IPS DF 6.9 (cell line): ENCODE data around the gene ARID1B.

Source experiments
- DNase-seq: peaks from one replicate; pipeline ENCODE4 v3.0.0-alpha.2; 2013; ENCODE audit warnings: low read depth, low spot score
- H3K27ac ChIP-seq: one replicate; pipeline ENCODE4 v1.5.1; 2013; ENCODE audit warnings: low read length, control low read depth
- H3K27me3 ChIP-seq: 2 replicates; pipeline ENCODE4 v1.6.1; 2013; ENCODE audit warnings: mild to moderate bottlenecking, low read length; ENCODE audit not compliant: control insufficient read depth, insufficient read depth
- H3K36me3 ChIP-seq: 2 replicates; pipeline ENCODE4 v1.6.1; 2013; ENCODE audit warnings: low read length; ENCODE audit not compliant: control insufficient read depth, insufficient read depth
- H3K4me1 ChIP-seq: 2 replicates; pipeline ENCODE4 v1.6.1; 2013; ENCODE audit warnings: low read length; ENCODE audit not compliant: control insufficient read depth, insufficient read depth
- H3K4me3 ChIP-seq: 2 replicates; pipeline ENCODE4 v1.5.1; 2013; ENCODE audit warnings: mild to moderate bottlenecking, low read length
- H3K9me3 ChIP-seq: 2 replicates; pipeline ENCODE4 v1.6.1; 2013; ENCODE audit warnings: low read length, inconsistent platforms; ENCODE audit not compliant: control insufficient read depth, insufficient read depth
- WGBS: extraction: QIAGEN DNeasy Blood & Tissue Kit; methylation state at CpG from one replicate; pipeline ENCODE4 v1.1.7; 2013; ENCODE audit warnings: mixed read lengths, missing lambda C conversion rate; ENCODE audit not compliant: insufficient read length, insufficient coverage; 5-methylcytosine and 5-hydroxymethylcytosine counted together

Gene ARID1B

DNA sequence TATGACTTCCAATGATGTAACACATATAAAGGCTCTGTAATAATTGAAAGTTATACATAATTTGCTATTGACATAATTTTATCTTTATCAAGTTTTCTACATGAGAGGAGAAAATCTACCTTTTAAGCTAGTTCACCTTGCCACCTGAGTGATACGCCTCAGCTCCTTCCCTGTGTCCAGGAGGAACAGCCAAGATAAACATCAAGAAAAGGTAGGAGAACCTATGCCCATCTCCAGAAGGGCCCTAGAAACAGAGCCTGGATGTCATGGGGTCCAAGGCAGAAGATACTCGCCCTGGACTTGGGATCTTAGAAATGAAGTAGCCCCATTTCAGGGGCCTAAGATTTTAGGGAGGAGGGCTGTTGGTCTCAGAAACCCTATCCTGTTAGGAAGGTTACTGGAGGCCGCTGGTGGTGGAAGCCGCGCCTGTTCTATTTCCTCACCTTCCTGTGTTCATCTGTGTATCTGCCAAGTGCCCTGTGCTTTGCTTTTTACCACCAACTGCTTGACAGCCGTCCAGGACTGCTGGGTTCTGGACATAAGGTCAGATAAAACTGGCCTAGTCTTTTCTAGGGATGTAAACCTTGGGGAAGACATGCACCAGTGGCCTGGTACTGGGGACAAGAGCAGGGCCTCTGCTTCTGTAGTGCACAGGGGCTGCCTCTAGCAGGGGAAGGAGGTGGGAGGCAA, 178.5 kb downstream of the ARID1B start:
- no CpG with 5 or more reads among the region's 6 CpGs for WGBS
- Histone ChIP-seq H3K36me3 (no peaks in the 10 kb centered on the region), H3K27me3 (no peaks in the 10 kb centered on the region), H3K4me3 (no peak overlapping the region), H3K9me3 (no peaks in the 10 kb centered on the region), H3K4me1 (peaks cover 3% of the 10 kb centered on the region), H3K27ac (no peak overlapping the region)
- DNase-seq = no peak

DNA sequence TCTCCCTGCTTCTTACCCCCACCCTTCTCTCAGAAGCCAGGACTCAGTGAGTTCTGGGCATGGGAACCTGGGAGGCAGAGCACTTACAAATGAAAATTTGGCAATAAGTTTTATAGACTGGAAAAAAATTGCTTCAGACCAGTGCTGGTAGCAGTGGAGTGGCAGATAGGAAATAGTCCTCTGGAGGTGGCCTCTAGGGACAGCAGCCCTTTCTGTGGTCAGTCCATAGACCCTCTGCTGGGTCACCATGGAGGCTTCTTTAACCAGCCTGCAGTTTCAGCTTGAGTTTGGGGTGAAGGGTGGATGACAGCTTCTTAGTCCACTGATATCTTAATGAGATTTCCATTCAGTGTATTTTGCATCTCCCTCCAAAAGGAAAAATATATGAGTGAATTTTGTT, 179.1 kb downstream of the ARID1B start:
- Histone ChIP-seq H3K9me3 (no peaks in the 10 kb centered on the region), H3K36me3 (no peaks in the 10 kb centered on the region), H3K4me1 (peaks cover 3% of the 10 kb centered on the region), H3K4me3 (no peak overlapping the region), H3K27ac (no peak overlapping the region), H3K27me3 (no peaks in the 10 kb centered on the region)
- no peak for DNase-seq

DNA sequence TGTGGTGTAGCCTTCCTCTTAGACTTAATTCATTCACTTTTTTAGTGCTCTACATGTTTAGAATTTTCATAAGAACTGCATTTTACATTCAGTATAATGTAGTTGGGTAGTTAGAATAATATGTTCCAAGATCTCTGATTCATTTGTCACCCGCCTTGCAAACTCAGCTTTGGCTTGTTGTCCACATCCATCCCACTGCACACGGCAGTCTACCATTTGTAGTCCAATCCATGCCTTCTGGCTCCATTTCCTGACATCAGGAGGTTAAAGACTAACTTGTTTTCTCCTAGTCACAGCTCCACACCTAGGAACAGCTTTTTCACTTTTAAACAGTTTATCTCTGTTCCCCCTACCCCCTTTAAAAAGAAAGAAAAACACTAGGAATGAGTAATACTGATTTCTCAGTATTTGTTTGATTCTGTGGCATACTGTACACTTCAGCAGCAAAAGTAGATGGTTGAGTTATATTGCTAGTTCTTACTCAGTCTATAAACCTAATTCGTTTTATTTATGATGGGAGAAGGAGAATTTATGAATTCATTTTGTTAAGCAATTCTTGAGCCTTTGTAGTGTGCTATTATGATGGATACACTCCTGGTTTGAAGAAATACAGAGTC, 180.9 kb downstream of the ARID1B start:
- no peaks in the 10 kb centered on the region for H3K9me3 ChIP-seq
- no CpG with 5 or more reads among the region's 3 CpGs for WGBS
- H3K27ac ChIP-seq = no peak overlapping the region
- H3K4me1 ChIP-seq = no peaks in the 10 kb centered on the region
- H3K4me3 ChIP-seq = no peak overlapping the region
- no peaks in the 10 kb centered on the region for H3K27me3 ChIP-seq
- no peak for DNase-seq
- no peaks in the 10 kb centered on the region for H3K36me3 ChIP-seq

DNA sequence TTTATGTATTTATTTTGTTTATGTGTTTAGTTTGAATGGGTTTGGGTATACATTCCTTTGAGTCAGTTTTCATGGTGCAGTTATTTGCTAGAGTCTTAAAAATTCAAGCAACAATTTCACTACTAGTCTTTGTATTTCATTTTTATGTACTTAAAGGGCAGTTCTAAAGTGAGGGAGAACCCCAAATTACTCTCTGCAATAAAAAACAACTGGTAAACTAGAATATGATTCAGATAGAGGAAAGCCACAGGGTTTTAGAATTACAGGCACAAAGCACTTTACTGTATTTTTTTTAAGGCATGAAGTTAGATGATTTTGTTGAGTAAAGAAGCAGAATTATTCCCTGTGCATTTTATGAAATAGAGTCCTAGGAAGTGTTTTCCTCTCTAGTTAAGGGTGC, 183.3 kb downstream of the ARID1B start:
- Histone ChIP-seq H3K27ac (no peak overlapping the region), H3K27me3 (no peaks in the 10 kb centered on the region), H3K4me1 (peaks cover 2% of the 10 kb centered on the region; the same call in 1 of the 2 replicates), H3K4me3 (no peak overlapping the region), H3K36me3 (no peaks in the 10 kb centered on the region), H3K9me3 (no peaks in the 10 kb centered on the region)
- no peak for DNase-seq

DNA sequence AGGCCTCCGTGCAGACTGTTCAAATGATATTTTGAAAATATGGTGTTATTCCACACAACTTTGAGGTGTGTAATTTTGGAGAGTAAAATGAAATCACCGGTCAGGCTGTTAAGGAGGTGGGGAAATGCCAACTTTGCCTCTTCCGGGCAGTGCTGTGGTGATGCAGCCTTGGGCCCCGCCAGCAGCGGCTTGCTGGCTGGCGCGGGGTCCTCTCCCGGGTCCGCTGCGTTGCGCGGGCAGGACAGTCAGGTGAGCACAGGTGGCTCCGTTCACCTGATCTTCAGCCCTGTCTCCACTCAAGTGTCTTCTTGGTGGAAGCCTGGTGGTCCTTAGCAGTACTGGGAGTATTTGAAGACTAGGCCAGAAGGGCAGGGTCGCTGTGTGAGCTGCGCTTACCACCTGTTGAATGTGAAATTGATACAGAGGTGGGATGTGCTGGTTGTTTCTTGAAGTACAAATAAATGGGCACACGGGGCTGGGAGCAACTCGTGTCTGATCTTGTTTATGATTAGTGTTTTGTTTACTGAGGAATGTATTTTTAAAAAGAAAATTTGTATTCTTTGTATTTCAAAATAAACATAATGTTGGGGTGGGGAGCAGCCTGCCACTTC, 184.2 kb downstream of the ARID1B start:
- no peak for DNase-seq
- WGBS = no CpG with 5 or more reads among the region's 17 CpGs
- Histone ChIP-seq H3K36me3 (no peaks in the 10 kb centered on the region), H3K4me1 (peaks cover 2% of the 10 kb centered on the region; the same call in 1 of the 2 replicates), H3K9me3 (no peaks in the 10 kb centered on the region), H3K27ac (no peak overlapping the region), H3K27me3 (no peaks in the 10 kb centered on the region), H3K4me3 (no peak overlapping the region)

DNA sequence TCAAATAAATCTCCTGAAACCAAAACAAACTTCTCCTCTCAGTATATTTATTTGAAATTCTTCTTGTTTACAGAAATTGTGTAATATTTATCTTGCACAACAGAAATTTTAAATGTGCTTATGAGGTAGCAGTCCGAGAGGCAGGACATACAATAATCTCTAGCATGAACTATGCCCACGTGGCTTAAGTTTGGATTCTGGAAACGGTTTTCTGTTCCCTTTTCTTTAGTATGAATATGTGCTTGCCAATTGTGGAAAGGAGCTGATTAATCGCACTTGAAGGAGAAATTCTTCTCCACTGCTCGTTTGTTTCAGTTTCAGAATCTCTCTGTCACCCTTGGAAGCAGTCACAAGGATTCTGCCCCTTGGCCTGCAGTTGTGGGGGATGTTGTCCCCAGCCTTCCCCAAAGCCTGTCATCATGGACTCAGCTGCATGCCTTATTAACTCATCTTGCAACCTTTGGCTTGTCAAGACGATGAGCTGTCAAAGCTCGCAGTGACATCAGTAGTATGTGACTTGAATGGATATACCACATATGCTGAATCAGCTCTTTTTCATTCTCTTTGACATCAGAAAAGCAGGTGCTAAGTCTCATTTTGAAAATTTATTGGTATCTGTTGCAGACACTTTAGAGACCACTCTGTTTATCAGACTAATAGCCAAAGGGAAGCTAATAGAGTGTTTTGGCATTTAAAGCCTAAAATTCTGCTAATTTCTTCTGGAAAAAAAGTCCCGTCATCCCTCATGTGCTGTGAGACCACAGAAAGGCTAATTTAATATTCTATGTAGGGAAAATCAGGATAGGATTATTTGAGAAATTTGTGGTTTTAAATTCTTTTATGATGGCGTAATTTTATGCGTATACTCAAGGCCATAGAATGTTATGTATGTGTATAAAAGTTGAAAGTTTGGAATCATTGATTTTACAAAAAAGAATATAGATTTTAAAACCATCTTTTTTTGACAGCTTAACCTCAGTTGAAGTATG, 186.8 kb downstream of the ARID1B start:
- Histone ChIP-seq H3K4me1 (peaks cover 5% of the 10 kb centered on the region), H3K4me3 (no peak overlapping the region), H3K9me3 (no peaks in the 10 kb centered on the region), H3K27me3 (no peaks in the 10 kb centered on the region), H3K27ac (no peak overlapping the region), H3K36me3 (no peaks in the 10 kb centered on the region)
- no peak for DNase-seq
- WGBS = 100% methylated on average over 2 of the region's 10 CpGs

DNA sequence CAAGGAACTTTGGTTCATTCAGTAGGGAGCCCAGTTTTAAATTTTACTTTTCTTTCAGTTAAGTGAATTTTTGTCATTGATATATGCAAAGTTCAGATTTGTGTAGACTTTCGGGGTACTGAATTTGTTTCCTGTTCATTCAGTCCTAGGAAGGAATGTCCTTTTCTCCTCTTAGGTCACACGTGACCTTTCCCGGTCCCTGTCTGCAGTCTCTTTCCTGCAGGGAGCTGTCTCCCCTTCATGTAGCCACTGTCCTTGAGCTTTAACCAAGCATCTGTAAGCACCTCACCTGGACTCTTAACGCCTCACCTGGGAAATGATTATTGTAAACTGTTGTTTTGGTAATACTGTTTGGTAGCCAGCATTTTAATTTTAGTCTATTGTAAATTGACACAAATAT, 190.7 kb downstream of the ARID1B start:
- Histone ChIP-seq H3K36me3 (no peaks in the 10 kb centered on the region), H3K27ac (no peak overlapping the region), H3K4me1 (peaks cover 5% of the 10 kb centered on the region), H3K9me3 (no peaks in the 10 kb centered on the region), H3K4me3 (no peak overlapping the region), H3K27me3 (no peaks in the 10 kb centered on the region)
- DNase-seq = no peak
- WGBS = no CpG with 5 or more reads among the region's 4 CpGs

DNA sequence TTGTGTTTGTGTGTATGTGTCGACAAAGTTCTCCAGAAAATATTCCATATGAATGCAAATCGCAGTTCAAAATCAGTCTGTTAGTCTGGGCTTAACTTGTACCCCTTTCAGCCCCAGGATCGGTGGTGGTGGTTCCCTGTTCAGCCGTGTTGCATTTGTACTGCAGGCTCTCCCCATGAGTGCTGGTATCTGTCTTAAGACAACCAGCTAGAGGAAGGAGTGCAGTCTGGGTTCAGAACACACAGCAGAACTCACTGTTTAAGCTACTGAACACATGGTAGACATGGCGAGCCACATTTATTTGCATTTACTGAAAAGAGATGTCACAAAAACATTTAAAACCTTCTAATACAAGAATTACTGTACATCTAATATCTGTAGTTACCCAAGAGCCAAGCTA, 192.1 kb downstream of the ARID1B start:
- DNase-seq = no peak
- H3K27ac ChIP-seq = no peak overlapping the region
- no CpG with 5 or more reads among the region's 5 CpGs for WGBS
- H3K27me3 ChIP-seq = no peaks in the 10 kb centered on the region
- peaks cover 3% of the 10 kb centered on the region; the same call in 1 of the 2 replicates for H3K4me1 ChIP-seq
- H3K9me3 ChIP-seq = no peaks in the 10 kb centered on the region
- no peaks in the 10 kb centered on the region for H3K36me3 ChIP-seq
- no peak overlapping the region for H3K4me3 ChIP-seq

DNA sequence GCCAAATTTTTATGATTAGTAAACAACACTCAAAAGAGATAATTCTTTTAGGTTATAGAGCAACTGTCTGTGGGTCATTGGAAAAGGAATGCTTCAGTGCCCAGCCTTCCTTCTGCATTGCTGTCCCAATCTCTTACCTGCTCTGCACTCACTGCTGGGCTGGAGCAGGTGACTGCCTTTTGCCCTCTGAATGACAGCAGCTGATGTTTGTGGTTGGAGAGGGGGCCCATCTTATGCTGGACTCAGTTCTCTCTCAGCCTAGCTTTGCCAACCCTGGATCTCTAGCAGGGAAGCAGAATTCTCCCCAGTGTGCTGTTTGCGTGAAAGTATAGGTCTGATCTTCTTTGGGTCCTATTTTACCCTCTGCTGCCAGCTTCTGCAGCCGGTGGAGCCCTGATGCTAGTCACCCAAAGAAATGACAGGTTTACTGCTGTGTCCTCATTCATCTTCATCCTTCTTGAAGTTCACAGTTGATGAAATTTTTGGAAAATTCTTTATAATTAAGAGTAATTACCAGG, 193.5 kb downstream of the ARID1B start:
- no CpG with 5 or more reads among the region's 2 CpGs for WGBS
- Histone ChIP-seq H3K27ac (no peak overlapping the region), H3K4me1 (peaks cover 4% of the 10 kb centered on the region; the same call in 1 of the 2 replicates), H3K27me3 (no peaks in the 10 kb centered on the region), H3K9me3 (no peaks in the 10 kb centered on the region), H3K36me3 (no peaks in the 10 kb centered on the region), H3K4me3 (no peak overlapping the region)
- no peak for DNase-seq
